GM18858 (cell line): Measurements from ENCODE around the gene FA2H.
"Not testable (repeated sequence)": the region's sequence is repeated elsewhere in the genome, so short reads cannot be mapped to it uniquely, and the experiment has no call there.

Experiments
- ATAC-seq: cut with Tn5 transposase; IDR thresholded peaks from one replicate; pipeline ENCODE4 v1.9.1; 2021; ENCODE audit not compliant: unreplicated experiment

Gene FA2H

DNA sequence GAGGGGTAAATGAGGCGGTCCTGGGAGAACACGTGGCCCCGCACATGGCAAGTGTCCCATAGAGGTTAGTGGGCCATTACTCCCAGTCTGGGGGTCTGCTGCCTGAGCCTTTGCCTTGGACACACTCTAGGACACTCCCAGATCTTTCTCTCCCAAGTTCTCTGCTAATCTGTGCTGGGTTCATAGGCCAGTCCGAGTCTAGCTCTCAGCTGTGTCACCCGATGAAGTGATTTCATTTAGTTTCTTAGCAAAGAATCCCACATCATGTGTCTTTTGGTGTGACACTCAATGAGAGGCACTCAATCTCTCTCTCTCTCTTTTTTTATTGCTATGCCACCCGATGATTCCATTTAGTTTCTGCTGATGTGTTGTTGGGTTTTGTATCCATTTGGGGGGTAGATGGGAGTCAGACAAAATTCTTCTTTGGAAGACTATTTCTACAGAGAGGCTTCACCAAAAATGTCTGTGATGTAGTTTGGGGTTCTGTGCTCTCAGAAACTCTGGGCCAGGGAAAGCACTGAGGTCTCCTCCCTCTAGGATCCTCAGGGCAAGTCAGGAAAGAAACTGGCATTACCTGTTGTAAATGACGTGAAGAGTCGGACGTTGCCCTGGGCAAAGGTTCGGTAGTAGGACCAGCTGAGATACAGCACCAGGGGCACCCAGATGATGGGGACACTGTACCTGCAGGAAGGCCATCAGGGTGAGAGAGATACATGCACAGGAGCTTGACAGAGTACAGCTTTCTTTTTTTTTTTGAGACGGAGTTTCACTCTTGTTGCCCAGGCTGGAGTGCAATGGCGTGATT lies 48.8 kb downstream of the FA2H start:
- no peak for ATAC-seq

DNA sequence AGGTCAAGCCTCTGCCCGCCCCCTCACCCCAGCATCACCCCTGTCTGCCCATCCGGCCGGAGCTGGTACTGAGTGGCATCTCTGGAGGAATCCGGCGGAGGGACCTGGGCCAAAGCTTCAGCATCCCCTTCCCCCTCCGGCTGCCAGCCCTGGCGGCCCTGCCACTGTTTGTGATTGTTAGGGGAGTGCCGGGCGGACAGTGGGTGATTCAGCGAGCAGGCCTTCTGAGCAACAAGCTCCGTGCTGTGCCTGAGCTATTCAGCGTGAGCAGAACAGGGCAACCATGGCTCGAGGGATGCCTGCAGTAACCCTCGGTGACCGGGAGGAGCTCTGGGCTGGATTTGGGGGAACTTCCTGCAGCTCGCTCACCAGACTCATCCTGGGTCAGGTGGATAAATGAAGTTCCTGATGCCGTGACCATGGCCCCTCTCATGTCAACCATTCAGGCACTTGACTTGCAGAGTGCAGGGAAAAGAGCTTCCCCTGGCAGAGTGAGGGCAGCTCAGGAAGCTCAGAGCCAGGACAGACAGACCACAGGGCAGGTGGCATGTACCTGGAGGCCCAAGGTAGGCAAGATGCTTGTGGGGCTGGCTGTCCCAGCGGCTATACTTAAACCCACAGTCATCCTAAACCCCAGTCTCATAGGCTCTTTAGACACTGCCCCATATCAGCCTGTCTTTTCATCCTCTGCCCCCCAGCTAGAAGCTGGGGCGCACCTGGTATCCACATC lies 49.6 kb downstream of the FA2H start:
- ATAC-seq = no peak

DNA sequence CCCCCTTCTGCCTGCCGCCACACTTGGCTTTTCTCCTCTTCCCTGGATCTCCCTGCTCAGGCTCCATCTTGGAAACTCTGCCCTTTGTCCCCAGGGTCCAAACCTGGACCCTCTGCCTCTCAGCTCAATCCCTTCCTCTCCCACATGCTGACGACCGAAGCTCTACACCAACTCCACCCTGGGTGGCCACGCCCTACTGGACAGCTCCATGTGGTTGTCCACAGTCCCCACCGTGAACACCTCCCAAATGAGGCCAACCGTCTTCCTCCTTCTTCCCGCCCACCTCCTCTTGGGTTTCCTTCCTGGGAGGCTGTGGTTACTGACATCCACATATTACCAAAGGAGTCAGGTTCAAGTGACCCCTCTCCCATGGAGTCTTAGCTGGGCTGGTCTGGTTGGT lies 51.4 kb downstream of the FA2H start:
- no peak for ATAC-seq

DNA sequence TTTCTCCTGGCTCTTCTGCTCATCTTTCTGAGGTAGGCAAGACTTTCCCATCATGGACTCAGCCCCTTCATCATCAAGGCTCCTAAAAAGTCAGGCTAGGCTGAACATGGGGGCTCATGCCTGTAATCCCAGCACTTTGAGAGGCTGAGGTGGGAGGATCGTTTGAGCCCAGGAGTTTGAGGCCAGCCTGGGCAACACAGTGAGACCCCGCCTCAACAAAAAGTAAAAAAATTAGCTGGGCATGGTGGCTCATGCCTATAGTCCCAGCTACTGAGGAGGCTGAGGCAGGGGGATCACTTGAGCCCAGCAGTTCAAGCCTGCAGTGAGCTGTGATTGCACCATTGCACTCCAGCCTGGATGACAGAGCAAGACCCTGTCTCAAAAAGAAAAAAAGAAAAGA lies 52.5 kb downstream of the FA2H start:
- ATAC-seq = not testable (repeated sequence)

DNA sequence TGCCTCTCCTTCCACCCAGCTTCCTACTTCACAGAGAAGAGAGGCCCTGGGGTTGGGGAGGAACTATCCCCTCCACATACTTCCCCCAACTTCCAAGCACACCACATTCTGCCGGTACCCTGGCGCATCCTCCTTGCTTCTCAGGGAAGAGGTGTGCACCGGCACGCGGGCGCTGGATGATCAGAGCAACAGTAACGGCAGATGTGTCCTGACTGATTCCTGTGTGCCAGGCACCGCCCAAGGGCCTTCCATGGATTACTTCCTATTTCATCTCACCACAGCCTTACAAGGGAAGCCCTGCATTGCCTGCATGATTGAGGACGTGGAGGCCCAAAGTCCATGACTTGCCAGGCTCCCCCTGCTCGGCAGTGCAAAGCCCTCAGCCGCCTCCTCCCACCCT lies 52.9 kb downstream of the FA2H start:
- ATAC-seq = no peak

DNA sequence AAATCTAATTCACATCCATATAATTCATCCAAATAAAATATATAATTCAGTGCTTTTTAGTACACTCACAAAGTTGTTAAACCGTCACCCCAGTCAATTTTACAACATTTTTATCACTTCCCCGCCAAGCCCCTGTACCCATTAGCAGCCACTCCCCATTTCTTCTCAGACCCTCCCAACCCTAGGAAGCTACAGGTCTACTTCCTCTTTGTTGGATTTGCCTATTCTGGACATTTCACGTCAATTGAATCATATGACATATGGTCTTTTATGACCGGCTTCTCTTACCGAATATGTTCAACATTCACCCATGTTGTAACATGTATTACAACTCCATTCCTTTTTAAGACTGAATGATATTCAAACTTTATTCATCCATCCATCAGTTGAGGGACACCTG lies 54.0 kb downstream of the FA2H start:
- no peak for ATAC-seq

DNA sequence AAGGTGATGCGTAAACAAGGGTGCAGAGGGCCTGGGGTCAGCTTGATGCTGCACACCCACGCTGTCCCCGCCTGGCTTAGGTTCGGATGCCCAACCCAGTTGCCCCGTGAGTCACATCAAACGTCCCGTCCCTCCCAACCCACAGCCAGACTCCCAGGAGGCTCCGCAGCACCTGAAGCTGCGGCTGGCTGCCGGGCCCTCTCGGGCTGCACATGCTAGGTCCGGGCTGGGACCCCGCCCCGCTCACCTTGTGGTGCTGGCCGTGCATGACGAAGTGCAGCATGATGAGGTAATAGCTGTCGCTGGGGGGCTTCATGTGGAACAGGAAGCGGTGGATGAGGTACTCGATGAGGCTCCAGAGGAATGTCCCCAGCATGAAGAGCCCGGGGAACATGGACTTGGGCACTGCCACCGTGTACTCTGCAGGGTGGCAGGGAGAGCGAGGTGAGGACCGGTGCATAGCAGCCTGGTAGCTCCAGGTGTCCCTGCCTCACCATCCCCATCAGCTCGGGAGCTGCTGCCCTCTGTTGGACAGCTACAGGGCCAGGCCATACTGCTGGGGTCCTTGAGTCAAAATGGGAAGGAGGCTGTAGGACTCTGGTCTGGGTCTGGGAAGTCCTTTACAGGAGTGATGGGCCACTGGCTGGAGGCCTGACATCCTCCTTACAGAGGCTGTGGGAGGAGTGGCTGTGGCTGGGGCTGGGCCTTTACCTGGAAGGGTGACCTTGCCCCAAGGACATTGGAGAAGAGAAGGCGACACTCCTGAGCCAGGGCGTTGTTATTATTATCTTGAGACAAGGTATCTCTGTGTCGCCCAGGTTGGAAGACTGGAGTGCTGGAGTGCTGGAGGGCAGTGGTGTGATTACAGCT lies 55.6 kb downstream of the FA2H start:
- ATAC-seq = no peak

DNA sequence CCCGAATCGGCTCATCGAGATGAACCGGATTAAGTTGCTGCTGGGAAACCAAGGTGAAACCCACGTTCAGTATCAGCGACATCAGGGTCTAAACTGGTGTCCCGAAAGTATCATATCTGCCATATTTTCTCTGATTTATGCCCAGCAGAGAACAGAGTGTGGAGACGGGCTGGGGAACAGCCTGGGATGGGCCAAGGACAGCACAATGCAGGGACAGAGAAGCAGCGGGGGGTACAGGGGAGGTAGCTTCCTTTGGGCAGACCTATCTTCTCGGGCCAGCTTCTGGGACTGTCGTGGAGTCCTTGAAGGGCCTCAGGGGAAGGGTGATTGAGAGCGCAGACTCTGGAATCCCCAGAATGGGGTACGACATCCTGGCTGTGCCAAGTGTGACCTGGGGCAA lies 56.5 kb downstream of the FA2H start:
- no peak for ATAC-seq

DNA sequence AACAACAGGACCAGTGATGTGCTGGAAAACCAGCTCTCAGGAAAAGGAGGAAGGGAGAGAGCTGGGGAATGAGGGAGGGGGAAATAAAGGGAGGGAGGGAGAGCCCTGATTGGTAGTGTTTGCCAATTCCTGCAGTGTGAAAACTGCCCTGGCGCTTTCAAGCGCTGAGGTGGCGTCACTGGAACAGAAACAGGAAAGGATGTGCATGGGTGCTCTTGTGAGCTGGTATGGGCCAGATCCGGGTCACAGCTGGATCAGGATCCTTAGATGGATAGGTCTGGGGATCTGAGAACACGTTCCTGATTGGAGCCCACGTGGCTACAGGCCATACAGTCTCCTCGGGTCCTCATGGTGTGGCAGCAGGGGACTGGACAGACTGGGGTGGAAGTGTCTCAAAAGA lies 57.3 kb downstream of the FA2H start:
- no peak for ATAC-seq

DNA sequence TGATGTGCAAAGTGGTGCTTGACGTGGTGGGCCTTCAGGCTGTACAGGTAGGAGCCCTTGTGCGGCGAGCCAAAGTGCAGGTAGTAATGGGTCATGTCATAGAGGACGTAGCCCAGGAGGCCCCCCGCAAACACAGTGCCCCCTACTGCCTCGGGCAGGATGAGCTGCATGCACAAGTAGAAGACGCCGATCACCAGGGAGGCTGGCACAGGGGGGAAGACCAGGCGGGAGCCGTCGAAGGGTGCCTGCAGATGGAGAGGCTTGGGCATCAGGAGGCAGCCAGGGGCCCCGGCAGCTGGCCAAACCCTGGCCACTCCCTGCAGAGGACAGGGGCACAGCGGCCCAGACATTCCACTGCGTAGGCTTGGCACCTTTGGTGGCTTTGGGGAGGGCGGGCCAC lies 58.3 kb downstream of the FA2H start:
- no peak for ATAC-seq

DNA sequence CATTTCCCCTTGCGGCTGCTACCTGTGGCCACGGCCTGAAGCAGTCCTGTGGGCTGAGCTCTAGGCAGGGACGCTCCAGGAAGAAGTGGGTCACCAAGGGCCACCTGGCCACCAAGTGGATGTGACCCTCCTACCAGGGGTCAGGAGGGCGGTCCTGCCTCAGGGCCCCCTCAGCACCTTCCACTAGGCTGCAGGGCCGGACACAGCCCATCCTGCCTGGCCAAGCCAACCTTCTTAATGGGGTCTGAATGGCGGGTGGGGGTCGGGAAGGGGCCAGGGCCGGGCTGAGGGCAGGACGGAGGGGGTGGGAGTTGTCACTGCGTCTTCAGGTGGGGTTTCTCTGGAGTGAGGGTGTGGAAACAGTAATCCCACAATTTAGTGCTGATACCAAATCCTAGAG lies 60.7 kb downstream of the FA2H start:
- ATAC-seq = no peak

DNA sequence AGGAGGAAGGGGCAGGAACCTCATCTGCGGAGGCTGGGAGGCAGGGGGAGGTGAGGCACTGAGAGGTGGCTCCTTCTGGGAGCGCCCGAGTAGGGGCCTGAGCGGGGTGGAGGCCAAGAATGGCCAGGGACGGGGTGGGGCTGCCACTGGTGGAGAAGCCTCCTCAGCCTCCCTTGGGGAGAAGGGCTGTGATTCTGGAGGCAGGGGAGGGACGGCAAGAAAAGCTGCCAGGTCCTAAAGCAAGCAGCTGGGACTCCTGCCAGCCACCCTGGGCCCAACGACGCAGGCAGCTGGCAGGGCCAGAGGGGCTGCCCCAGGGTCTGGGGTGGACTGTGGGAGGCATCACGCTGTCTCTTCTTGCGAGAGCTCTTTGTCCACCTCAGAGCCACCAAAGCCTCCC lies 61.3 kb downstream of the FA2H start:
- ATAC-seq = no peak

DNA sequence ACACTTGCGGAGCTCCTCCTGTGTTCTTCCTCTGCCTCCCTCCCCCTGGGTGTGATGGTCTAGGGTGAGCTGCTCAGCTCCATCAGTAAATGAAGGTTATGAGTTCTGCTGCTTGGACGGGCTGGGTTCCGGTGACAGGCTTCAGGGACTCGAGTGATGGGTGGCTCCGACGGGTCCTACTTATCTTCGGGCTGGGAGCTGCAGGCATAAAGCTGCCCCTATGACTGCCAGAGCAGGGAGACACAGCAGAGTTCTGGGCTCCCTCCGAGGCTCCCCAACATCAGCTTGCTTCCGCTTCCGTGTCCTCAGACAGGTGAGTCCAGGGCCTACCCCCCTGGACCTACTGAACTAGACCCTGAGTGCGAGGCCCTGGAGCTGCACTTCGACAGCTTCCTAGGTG lies 62.7 kb downstream of the FA2H start:
- ATAC-seq = no peak

DNA sequence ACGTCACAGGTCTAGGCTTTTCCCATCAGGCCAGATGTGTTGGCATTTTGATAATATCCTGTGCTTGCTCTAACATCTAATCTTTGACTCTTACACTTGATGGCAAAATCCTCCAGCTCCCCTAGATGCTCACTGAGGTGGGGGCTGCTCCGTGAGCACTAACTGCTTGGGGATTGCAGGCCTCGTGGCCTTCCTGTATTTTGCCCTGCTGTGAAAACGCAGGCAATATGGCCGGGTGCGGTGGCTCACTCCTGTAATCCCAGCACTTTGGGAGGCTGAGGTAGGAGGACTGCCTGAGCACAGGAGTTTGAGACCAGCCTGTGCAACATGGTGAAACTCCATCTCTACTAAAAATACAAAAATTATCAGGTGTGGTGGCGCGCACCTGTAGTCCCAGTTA lies 64.2 kb downstream of the FA2H start:
- ATAC-seq = no peak

DNA sequence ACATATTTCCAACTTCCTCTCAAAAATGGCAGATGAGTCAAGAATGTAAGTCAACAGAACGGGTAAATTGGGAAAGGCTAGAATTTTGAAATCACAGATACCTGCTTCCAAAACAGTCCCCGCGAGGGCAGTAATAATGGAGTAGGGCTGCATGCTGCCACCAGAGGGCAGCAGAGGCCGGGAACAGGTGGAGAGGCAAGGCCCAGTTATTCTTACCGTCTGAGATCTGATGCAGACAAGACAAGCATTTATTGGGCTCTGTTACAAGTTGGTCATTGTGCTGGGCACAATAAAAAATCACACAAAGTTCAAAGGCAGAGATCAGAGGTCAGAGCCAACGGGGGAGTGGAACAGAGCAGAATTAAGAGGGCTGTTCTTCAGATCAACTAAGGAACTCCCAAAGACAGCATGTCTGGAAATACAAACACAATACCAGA lies 65.2 kb downstream of the FA2H start:
- peak; percentile 88 for ATAC-seq

DNA sequence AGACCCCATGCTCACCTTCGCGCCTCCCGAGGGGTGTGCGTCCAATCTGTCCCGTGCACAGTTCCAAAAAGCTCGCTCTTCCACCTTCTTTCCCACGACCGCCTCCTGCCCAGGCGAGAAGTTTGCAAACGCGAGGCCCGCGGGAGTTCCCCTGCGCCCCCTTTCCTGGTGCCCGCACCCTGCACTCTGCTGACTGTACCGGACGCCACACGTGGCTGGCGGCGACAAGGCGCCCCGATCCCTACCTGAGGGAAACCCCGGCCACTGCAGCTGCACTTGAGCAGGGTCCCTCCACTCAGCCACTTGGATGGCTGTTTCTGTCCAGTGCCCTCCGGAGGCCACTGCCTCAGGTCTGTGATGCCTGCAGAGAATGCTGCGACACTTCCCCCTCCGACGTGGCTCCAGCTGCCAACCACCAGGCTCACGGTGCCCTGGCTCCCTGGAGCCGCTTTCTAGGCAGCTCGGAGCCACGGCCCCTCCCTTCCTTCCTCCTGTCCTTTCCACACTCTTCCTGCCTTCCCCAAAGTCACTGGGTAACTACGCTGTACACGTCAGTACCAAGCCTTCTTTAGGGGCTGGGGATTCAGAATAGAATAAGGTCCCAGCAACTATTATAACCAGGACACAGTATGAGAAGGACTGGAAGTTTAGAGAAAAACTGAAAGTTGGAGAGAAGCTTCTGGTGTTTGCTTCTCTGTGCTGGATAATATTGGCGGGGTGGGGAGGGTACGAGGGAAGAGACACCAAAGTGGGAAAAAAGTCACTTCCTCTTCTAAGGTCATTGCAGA lies 74.0 kb downstream of the FA2H start, which contains the start of gene MLKL:
Gene MLKL (minus strand): TSS at position 425 of the 788 bp plus-strand sequence. CDS start 5,105 bp downstream, outside the sequence.
- peak; percentile 24 for ATAC-seq

DNA sequence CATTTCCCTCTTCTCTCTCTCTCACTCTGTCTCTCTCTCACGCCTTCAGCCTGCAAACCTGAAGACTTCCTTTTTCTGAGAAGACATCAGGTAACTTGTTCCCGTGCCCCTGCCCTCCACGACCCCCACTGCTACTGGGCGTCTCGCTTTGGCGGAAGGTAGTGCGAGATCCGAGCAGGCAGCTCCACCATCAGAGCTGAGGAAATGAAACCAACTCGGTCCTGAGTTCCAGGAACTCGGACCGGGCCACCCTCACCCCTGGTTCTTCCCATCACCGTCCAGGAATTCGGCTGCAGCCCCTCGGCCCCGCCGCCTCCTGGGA lies 74.5 kb downstream of the FA2H start:
- ATAC-seq = no peak

DNA sequence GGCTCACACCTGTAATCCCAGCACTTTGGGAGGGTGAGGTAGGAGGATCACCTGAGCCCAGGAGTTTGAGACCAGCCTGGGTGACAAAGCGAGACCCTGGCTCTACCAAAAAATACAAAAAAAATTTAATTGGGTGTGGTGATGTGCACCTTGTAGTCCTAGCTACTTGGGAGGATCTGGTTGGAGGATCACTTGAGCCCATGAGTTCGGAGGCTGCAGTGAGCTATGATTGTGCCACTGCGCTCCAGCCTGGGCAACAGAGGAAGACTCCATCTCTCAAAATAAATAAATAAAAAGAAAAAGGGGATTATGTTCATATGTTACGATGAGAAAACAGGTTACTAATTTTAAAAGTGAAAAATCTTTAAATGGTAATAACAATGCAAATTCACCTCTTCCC lies 75.0 kb downstream of the FA2H start:
- ATAC-seq = no peak

DNA sequence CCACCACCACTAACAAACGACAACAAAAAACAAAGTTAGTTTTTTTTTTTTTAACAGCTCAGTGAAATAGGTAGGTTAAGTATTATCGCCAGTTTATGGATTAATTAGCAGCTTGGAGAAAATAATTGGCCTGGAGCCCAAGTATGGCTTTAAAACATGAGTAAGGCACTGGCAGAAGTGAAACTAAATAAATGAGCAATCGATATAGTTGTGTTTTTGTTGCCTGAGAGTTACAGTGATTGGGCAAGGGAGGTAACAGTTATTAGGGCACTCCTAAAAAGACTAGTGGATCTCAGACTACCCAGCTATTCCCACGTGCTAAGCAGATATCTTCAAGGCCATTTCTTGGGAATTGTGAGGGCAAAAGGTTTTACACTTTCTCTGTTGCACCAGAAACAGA lies 76.4 kb downstream of the FA2H start:
- no peak for ATAC-seq

DNA sequence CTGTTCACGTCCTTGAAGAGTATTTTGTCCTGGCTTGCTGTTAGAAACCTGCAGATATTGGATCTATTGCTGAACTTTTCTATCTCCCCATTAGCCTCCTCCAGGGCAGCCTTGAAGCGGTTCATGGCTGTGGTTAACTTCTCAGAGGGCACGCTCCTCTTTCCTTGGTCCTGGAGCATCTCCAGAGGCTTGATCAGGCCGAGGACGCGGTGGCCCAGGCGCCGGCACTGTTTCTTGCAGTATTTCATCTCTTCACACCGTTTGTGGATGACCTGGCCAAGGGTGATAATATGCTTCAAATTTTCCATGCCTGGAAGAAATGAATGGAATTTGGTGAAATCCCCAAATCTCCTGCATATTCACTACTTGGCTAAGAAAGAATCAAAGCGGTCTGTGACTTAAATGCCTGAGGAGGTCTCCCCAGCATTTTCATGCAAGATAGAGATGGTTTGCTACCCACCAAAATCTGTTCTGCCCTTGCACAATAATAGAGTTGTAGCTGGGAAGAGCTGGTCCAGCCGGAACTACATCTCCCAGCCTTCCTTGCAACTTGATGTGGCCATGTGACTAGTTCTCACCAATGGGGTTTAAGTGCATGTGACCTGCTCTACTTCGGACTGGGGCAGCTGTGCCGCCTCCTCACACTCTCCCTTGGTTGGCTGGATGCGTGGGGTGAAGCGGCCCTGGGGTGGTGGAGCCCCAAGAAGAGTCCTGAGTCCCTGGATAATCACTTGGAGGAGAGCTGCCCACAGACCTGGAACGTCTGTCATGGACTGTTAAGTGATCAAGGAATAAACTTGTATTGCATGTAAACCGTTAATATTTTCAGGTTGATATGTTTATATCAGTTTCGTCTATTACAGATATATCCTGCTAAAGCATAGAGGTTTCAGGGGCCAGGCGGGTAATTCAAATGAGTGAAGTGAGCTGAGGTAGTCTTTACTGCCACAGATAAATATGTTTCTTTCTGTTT lies 78.9 kb downstream of the FA2H start:
- peak; percentile 89 for ATAC-seq
